HepG2 (cell line): ENCODE measurements around the gene TNNI2. TPM values are rescaled to one million over a fixed set of nuclear protein-coding genes. Genes with fewer than 3 reads are reported as not detected.
A peak's percentile ranks its signal among the peaks of the same experiment; 100 is the strongest.

Experiments
- ATRX ChIP-seq: sonication (generic); formaldehyde crosslinking; IDR thresholded peaks from 2 replicates; pipeline ENCODE4 v1.4.0; 2020; ENCODE audit warnings: missing genetic modification reagents, borderline replicate concordance
- KAT8 ChIP-seq: IDR thresholded peaks from 2 replicates; pipeline ENCODE4 v1.6.1; 2016; ENCODE audit warnings: missing genetic modification reagents, missing compliant biosample characterization
- MED1 ChIP-seq: sonication (generic); formaldehyde crosslinking; IDR thresholded peaks from 2 replicates; pipeline ENCODE4 v1.4.0; 2020; ENCODE audit warnings: missing genetic modification reagents
- MEF2D ChIP-seq: sonication (generic); formaldehyde crosslinking; IDR thresholded peaks from 2 replicates; pipeline ENCODE4 v1.5.1; 2020; ENCODE audit warnings: mild to moderate bottlenecking, missing genetic modification reagents
- MTA1 ChIP-seq: sonication (generic); formaldehyde crosslinking; IDR thresholded peaks from 2 replicates; pipeline ENCODE4 v1.4.0; 2020; ENCODE audit warnings: missing genetic modification reagents, mild to moderate bottlenecking, borderline replicate concordance
- NR2F2 ChIP-seq: IDR thresholded peaks from 2 replicates; pipeline ENCODE4 v1.6.1; 2012; ENCODE audit warnings: low read depth, inconsistent platforms, borderline replicate concordance
- NR2F6 ChIP-seq, 2 experiments: IDR thresholded peaks; 2 replicates each; pipeline ENCODE4 v1.6.1; 2016; ENCODE audit warnings: antibody characterized with exemption in 1 of 2, mild to moderate bottlenecking in 1 of 2
- POGZ ChIP-seq: sonication (generic); formaldehyde crosslinking; IDR thresholded peaks from 2 replicates; pipeline ENCODE4 v1.4.0; 2020; ENCODE audit warnings: mild to moderate bottlenecking, missing genetic modification reagents
- RXRB ChIP-seq: IDR thresholded peaks from 2 replicates; pipeline ENCODE4 v1.6.1; 2016; ENCODE audit warnings: borderline replicate concordance, missing genetic modification reagents, missing compliant biosample characterization
- ZFY ChIP-seq: sonication (generic); formaldehyde crosslinking; IDR thresholded peaks from 2 replicates; pipeline ENCODE4 v1.4.0; 2020; ENCODE audit warnings: missing genetic modification reagents
- ZNF451 ChIP-seq: sonication (generic); formaldehyde crosslinking; IDR thresholded peaks from 2 replicates; pipeline ENCODE4 v1.5.0; 2020; ENCODE audit warnings: mild to moderate bottlenecking, missing genetic modification reagents
- ZNF549 ChIP-seq: sonication (generic); formaldehyde crosslinking; IDR thresholded peaks from 2 replicates; pipeline ENCODE4 v1.5.0; 2020; ENCODE audit warnings: missing genetic modification reagents
- ZNF629 ChIP-seq: sonication (generic); formaldehyde crosslinking; conservative IDR thresholded peaks from 2 replicates; pipeline ENCODE4 v1.5.0; 2020; ENCODE audit warnings: missing genetic modification reagents
- ZNF761 ChIP-seq: sonication (generic); formaldehyde crosslinking; conservative IDR thresholded peaks from 2 replicates; pipeline ENCODE4 v1.4.0; 2020; ENCODE audit warnings: mild to moderate bottlenecking, missing genetic modification reagents
- ZNF83 ChIP-seq: sonication (generic); formaldehyde crosslinking; IDR thresholded peaks from 2 replicates; pipeline ENCODE4 v1.4.0; 2020; ENCODE audit warnings: missing genetic modification reagents, mild to moderate bottlenecking, borderline replicate concordance
- ZNF839 ChIP-seq: sonication (generic); formaldehyde crosslinking; IDR thresholded peaks from 2 replicates; pipeline ENCODE4 v1.4.0; 2020; ENCODE audit warnings: missing genetic modification reagents, mild to moderate bottlenecking, borderline replicate concordance
- polyA plus RNA-seq, 8 experiments: library from polyadenylated mRNA; depleted of rRNA in 3 of 8; stranded (reverse) in 7 of 8; unstranded in 1 of 8; fragments of >200 nt; fragmentation: Illumina TruSeq in 4 of 8; extraction: Trizol in 4 of 8; gene quantifications; 2 replicates each; pipeline versions ENCODE4 v1.2.1 to v1.2.3, GENCODE V29; 2011 to 2016; ENCODE audit warnings: low read depth in 4 of 8, missing spikeins in 1 of 8, mixed read lengths in 1 of 8; ENCODE audit not compliant: insufficient read depth in 1 of 8
- total RNA-seq, 5 experiments: library from RNA; depleted of rRNA; stranded (reverse); fragments of >200 nt; fragmentation: Illumina TruSeq; extraction: Trizol; gene quantifications; 2 replicates each; pipeline ENCODE4 v1.2.3, GENCODE V29; 2016; ENCODE audit warnings: low read depth in 1 of 5
- TF ChIP-seq, protein P1 (sequence below): sonication (generic); formaldehyde crosslinking; IDR thresholded peaks from 2 replicates; pipeline ENCODE4 v1.4.0; 2020; ENCODE audit warnings: missing genetic modification reagents, borderline replicate concordance
- TF ChIP-seq, protein P2 (sequence below): sonication (generic); formaldehyde crosslinking; IDR thresholded peaks from 2 replicates; pipeline ENCODE4; 2020; ENCODE audit warnings: missing genetic modification reagents, mild to moderate bottlenecking, borderline replicate concordance
- TF ChIP-seq, protein P3 (sequence below): sonication (generic); formaldehyde crosslinking; IDR thresholded peaks from 2 replicates; pipeline ENCODE4 v1.4.0; 2020; ENCODE audit warnings: missing genetic modification reagents, low read depth, mild to moderate bottlenecking, borderline replicate concordance
- TF ChIP-seq, protein P4 (sequence below): sonication (generic); formaldehyde crosslinking; IDR thresholded peaks from 2 replicates; pipeline ENCODE4 v1.8.1; 2023; ENCODE audit warnings: mild to moderate bottlenecking, missing genetic modification reagents

TNNI2 gene
- total and polyA plus RNA-seq, 2 of the 13 experiments (the other 11 are each of a cell fraction or from before 2014, with no cell fraction given) = 7.2 to 12.0 TPM

DNA sequence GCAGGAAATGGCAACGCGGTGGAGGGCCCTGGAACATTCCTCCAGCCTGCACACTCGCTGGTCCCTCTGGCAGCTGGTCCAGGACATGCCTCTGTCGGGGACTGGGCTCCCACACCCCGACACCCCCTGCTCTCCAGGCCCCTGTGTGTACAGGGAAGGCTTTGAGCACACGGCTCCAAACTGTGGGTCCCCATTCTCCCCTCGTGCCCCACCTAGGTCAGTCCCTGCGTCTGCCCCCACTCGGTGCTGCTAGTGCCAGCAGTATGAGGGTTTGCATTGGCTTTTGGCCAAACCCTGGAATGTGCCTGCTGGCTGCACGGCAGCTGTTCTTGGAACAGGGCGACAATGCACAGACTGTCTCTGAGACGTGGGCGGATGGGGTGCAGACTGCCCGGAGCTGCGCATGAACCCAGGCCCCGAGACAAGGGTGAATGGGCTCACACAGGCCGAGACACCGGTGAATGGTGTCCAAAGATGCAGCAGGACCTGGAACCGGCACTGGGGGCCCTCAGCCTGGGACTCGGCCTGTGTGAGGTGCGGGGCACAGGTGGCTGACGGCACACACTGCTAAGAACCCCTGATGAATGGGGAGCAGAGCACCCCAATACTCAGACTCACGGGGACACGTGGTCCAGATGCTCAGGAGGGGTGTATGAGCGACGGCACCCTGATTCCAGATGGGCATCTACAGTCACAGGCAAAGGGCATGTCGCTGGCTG is 11.5 kb upstream of the TNNI2 start (continued):
- TF ChIP-seq, protein P1, sequence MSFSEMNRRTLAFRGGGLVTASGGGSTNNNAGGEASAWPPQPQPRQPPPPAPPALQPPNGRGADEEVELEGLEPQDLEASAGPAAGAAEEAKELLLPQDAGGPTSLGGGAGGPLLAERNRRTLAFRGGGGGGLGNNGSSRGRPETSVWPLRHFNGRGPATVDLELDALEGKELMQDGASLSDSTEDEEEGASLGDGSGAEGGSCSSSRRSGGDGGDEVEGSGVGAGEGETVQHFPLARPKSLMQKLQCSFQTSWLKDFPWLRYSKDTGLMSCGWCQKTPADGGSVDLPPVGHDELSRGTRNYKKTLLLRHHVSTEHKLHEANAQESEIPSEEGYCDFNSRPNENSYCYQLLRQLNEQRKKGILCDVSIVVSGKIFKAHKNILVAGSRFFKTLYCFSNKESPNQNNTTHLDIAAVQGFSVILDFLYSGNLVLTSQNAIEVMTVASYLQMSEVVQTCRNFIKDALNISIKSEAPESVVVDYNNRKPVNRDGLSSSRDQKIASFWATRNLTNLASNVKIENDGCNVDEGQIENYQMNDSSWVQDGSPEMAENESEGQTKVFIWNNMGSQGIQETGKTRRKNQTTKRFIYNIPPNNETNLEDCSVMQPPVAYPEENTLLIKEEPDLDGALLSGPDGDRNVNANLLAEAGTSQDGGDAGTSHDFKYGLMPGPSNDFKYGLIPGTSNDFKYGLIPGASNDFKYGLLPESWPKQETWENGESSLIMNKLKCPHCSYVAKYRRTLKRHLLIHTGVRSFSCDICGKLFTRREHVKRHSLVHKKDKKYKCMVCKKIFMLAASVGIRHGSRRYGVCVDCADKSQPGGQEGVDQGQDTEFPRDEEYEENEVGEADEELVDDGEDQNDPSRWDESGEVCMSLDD (CRISPR knock-in tag) = peak; percentile 78; the same call in 1 of the 2 replicates
- TF ChIP-seq MEF2D (CRISPR knock-in tag) = no peak
- TF ChIP-seq ZNF839 (CRISPR knock-in tag) = 0 out of 2 replicates have a peak, but pooled peaks have one; percentile 7
- no peak for TF ChIP-seq ATRX (CRISPR knock-in tag)
- TF ChIP-seq, protein P2, sequence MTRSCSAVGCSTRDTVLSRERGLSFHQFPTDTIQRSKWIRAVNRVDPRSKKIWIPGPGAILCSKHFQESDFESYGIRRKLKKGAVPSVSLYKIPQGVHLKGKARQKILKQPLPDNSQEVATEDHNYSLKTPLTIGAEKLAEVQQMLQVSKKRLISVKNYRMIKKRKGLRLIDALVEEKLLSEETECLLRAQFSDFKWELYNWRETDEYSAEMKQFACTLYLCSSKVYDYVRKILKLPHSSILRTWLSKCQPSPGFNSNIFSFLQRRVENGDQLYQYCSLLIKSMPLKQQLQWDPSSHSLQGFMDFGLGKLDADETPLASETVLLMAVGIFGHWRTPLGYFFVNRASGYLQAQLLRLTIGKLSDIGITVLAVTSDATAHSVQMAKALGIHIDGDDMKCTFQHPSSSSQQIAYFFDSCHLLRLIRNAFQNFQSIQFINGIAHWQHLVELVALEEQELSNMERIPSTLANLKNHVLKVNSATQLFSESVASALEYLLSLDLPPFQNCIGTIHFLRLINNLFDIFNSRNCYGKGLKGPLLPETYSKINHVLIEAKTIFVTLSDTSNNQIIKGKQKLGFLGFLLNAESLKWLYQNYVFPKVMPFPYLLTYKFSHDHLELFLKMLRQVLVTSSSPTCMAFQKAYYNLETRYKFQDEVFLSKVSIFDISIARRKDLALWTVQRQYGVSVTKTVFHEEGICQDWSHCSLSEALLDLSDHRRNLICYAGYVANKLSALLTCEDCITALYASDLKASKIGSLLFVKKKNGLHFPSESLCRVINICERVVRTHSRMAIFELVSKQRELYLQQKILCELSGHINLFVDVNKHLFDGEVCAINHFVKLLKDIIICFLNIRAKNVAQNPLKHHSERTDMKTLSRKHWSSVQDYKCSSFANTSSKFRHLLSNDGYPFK (CRISPR knock-in tag) = peak; percentile 27; the same call in 1 of the 2 replicates
- TF ChIP-seq, protein P3, sequence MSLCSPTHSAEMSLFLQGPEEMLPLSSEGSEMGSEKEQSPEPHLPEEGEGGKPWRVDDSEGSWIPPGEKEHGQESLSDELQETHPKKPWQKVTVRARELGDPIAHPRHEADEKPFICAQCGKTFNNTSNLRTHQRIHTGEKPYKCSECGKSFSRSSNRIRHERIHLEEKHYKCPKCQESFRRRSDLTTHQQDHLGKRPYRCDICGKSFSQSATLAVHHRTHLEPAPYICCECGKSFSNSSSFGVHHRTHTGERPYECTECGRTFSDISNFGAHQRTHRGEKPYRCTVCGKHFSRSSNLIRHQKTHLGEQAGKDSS (CRISPR knock-in tag) = 0 out of 2 replicates have a peak, but pooled peaks have one; percentile 67
- TF ChIP-seq ZNF761 = peak; percentile 39; the same call in 1 of the 2 replicates
- TF ChIP-seq KAT8 (CRISPR knock-in tag) = peak; percentile 32; the same call in 1 of the 2 replicates
- TF ChIP-seq ZNF451 (CRISPR knock-in tag) = 0 out of 2 replicates have a peak, but pooled peaks have one; percentile 63
- peak; percentile 19; the same call in 1 of the 2 replicates for TF ChIP-seq POGZ (CRISPR knock-in tag)
- TF ChIP-seq ZFY (CRISPR knock-in tag) = peak; percentile 16; the same call in 1 of the 2 replicates
- no peak for TF ChIP-seq ZNF549
- TF ChIP-seq RXRB (CRISPR knock-in tag) = no peak
- TF ChIP-seq, protein P4, sequence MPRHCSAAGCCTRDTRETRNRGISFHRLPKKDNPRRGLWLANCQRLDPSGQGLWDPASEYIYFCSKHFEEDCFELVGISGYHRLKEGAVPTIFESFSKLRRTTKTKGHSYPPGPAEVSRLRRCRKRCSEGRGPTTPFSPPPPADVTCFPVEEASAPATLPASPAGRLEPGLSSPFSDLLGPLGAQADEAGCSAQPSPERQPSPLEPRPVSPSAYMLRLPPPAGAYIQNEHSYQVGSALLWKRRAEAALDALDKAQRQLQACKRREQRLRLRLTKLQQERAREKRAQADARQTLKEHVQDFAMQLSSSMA (CRISPR knock-in tag) = no peak
- TF ChIP-seq ZNF83 = 0 out of 2 replicates have a peak, but pooled peaks have one; percentile 41
- TF ChIP-seq ZNF629 (CRISPR knock-in tag) = peak; percentile 41; the same call in 1 of the 2 replicates
- TF ChIP-seq NR2F2 = no peak
- no peak for TF ChIP-seq NR2F6 (IDR thresholded peaks at IDR 0.05)
- peak; percentile 43; the same call in 1 of the 2 replicates for TF ChIP-seq NR2F6 (CRISPR knock-in tag; IDR thresholded peaks at IDR 0.05)
- TF ChIP-seq MTA1 = peak; percentile 53; the same call in 1 of the 2 replicates
- peak; percentile 64; the same call in 1 of the 2 replicates for TF ChIP-seq MED1 (CRISPR knock-in tag)
